ENCODE results near the gene SH3RF3. TPM values are rescaled to one million over a fixed set of nuclear protein-coding genes. Genes with fewer than 3 reads are reported as not detected.

SH3RF3 gene
- total RNA-seq, 1 donor from 2014 or later: under 0.01 TPM

DNA sequence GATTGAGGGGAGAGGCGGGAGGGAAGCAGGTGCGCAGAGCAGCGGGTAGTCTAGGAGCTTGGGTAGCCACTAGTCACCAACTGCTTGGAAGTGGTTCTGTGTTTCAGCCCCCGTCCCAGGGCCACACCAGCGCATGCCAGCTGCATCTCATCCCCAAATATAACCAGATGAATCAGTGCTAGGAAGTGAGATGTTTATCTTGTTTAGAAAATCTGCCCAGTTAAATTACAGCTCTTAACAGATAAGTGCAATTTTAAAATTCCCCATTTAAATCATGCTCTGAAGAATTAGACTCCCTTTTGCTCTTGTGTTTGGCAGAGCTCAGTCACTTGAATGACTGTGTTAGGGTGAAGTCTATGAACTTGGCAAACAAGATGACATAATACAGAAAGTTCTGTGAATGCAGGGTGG, 291.0 kb downstream of the SH3RF3 start:
- H3K27me3 ChIP-seq (ENCODE audit: control insufficient read depth, insufficient read depth, low read length): peaks cover 2% of the 10 kb centered on the region
- FAIRE-seq (no peak), DNase-seq (ENCODE audit: low read depth) (no peak)
- TF ChIP-seq, protein P1, sequence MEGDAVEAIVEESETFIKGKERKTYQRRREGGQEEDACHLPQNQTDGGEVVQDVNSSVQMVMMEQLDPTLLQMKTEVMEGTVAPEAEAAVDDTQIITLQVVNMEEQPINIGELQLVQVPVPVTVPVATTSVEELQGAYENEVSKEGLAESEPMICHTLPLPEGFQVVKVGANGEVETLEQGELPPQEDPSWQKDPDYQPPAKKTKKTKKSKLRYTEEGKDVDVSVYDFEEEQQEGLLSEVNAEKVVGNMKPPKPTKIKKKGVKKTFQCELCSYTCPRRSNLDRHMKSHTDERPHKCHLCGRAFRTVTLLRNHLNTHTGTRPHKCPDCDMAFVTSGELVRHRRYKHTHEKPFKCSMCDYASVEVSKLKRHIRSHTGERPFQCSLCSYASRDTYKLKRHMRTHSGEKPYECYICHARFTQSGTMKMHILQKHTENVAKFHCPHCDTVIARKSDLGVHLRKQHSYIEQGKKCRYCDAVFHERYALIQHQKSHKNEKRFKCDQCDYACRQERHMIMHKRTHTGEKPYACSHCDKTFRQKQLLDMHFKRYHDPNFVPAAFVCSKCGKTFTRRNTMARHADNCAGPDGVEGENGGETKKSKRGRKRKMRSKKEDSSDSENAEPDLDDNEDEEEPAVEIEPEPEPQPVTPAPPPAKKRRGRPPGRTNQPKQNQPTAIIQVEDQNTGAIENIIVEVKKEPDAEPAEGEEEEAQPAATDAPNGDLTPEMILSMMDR (IDR thresholded peaks at IDR 0.05; ENCODE audit: insufficient read depth, low read length, severe bottlenecking): no peak
- no peaks in the 10 kb centered on the region for H3K36me3 ChIP-seq (ENCODE audit: control insufficient read depth, insufficient read depth, low read length)
- H3K4me3 ChIP-seq (ENCODE audit: low read depth, low read length): no peak overlapping the region

DNA sequence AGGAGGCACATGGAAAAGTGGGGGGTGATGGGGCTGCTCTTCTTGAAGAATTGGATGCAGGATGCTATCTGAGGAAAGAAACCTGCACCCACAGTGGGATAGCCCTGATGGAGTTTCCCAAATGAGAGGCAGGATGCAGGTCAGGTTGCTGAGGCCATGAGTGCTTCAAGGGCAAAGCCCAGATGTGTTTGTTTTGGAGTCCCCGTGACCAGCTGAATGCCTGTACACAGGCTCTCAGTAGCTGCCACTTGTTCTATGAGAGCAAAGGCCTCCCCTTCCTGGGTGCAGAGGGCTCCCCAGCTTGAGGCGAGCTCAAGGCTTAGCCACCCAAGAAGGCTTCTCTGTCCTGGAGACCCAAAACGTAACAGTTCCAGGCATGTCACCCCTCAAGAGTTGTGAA, 292.1 kb downstream of the SH3RF3 start:
- Histone ChIP-seq H3K4me3 (ENCODE audit: low read depth, low read length) (no peak overlapping the region), H3K27me3 (ENCODE audit: control insufficient read depth, insufficient read depth, low read length) (peaks cover 2% of the 10 kb centered on the region), H3K36me3 (ENCODE audit: control insufficient read depth, insufficient read depth, low read length) (no peaks in the 10 kb centered on the region)
- TF ChIP-seq, protein P1 (IDR thresholded peaks at IDR 0.05; ENCODE audit: insufficient read depth, low read length, severe bottlenecking): no peak
- FAIRE-seq (peak; percentile 50), DNase-seq (ENCODE audit: low read depth) (no peak)

DNA sequence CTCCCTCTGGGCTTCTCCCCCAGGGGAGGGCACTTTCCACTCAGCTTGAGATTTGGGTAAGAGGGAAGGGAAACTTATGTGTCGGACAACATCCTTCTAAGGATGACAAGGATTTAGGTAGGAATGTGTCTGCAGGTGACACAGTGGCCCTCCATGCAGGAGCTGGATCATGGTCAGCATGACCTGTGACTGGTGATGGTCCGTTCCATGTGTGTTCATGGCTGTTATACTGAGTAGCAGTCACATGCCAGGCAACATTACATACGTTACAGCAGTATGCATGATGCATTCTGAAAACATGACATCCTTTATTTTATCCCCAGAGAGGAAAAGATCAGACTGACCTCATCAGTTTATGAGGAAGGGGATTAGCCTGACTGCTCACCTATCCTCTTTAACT, 292.6 kb downstream of the SH3RF3 start:
- Histone ChIP-seq H3K27me3 (ENCODE audit: control insufficient read depth, insufficient read depth, low read length) (peaks cover 2% of the 10 kb centered on the region), H3K36me3 (ENCODE audit: control insufficient read depth, insufficient read depth, low read length) (no peaks in the 10 kb centered on the region), H3K4me3 (ENCODE audit: low read depth, low read length) (no peak overlapping the region)
- TF ChIP-seq, protein P1 (IDR thresholded peaks at IDR 0.05; ENCODE audit: insufficient read depth, low read length, severe bottlenecking): no peak
- FAIRE-seq: peak; percentile 97
- no peak for DNase-seq (ENCODE audit: low read depth)

DNA sequence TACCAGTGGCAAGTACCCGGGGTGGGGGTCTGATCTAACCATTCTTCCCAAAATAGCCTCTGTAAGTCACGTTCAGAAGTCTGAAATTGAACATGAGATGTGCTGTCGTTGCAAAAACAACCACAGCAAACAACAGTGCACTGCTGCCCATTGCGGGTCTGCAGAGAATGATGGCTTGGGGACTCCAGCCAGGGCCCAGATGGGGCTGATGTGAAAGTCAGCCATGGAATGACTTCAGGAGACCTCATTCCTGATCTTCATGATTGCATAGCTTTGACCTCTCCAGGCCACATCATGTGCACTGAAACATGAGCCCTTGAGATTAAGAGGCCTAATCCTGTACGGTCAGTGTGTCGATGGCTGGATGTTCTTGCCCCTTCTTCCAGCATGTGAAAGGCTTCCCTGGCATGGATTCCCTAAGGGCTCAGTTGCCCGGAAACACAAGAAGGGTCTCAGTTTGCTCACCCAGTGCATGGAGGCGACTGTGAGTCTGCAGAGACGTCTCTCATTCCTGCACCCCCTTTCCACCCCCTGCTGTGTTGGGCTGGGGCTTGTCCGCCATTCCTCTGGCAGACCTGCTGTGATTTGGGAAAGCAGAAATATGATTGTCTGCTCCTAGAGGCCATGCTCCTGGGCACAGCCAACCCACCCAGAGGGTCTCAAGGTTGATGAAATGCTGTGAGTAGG, 293.2 kb downstream of the SH3RF3 start:
- FAIRE-seq (no peak), DNase-seq (ENCODE audit: low read depth) (no peak)
- Histone ChIP-seq H3K27me3 (ENCODE audit: control insufficient read depth, insufficient read depth, low read length) (peaks cover 2% of the 10 kb centered on the region), H3K36me3 (ENCODE audit: control insufficient read depth, insufficient read depth, low read length) (no peaks in the 10 kb centered on the region), H3K4me3 (ENCODE audit: low read depth, low read length) (no peak overlapping the region)
- TF ChIP-seq, protein P1 (IDR thresholded peaks at IDR 0.05; ENCODE audit: insufficient read depth, low read length, severe bottlenecking): no peak

DNA sequence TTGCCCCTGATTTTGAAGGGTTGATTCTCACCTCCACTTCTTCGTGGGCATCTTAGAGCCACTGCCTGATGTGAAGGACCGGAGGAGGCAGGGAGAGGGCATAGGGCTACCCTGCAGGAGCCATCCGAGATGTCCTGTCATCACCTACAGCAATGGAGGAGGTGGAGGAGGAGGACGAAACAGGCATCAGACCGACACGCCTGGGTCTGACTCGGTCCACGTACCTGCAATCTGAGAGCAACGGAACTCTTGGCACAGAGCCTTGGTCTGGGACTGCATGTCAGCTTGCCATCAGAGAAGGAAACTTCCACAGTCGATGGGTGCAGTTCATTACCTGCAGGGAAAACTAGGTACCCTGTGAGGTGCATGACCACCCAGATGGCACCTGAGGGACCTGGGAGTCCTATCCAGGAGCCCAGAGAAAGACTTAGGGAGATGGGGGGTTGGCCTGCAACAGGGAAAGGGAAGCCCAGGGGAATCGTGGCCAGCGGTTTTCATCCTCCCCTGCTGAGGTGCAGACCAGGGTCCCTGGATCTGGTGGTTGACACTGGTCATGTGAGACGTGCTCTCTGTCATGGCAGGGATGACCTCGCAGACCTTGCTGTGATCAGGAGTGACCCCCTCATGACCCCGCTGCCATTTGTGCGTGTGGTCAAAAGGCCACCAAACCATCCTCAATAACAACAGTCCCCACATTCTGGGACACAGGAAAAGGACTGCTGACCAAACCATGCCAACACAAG, 293.9 kb downstream of the SH3RF3 start:
- H3K27me3 ChIP-seq (ENCODE audit: control insufficient read depth, insufficient read depth, low read length): peaks cover 2% of the 10 kb centered on the region
- TF ChIP-seq, protein P1 (IDR thresholded peaks at IDR 0.05; ENCODE audit: insufficient read depth, low read length, severe bottlenecking): no peak
- no peaks in the 10 kb centered on the region for H3K36me3 ChIP-seq (ENCODE audit: control insufficient read depth, insufficient read depth, low read length)
- DNase-seq (ENCODE audit: low read depth) (no peak), FAIRE-seq (peak; percentile 58)
- no peak overlapping the region for H3K4me3 ChIP-seq (ENCODE audit: low read depth, low read length)

Measured in bronchial epithelial cell (primary cell).